GM19099 (cell line): ENCODE data around the gene GJA3.
A peak's percentile ranks its signal among the peaks of the same experiment; 100 is the strongest.

ENCODE experiments used
- POLR2A ChIP-seq: IDR thresholded peaks from 3 replicates; pipeline ENCODE4 v1.6.1; 2011; ENCODE audit warnings: low read depth; ENCODE audit not compliant: insufficient read length; ENCODE audit errors: extremely low read depth

GJA3 gene

GRCh38 chr13:20127562-20128458 lies 33.0 kb downstream of the GJA3 start:
- peak; percentile 68 for TF ChIP-seq POLR2A

DNA sequence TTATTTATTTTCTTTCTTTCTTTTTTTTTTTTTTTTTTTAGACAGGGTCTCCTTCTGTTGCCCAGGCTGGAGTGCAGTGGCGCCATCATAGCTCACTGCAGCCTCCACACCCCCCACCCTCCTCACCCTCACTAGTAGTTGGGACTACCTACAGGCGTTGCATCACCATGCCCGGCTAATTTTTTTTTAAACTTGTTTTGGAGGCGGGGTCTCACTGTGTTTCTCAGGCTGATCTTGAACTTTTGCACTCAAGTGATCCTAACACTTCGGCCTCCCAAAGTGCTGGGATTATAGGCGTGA lies 33.6 kb downstream of the GJA3 start:
- TF ChIP-seq POLR2A, result no peak

GRCh38 chr13:20126541-20127261 lies 34.2 kb downstream of the GJA3 start:
- no peak for TF ChIP-seq POLR2A

GRCh38 chr13:20125783-20126165 lies 35.1 kb downstream of the GJA3 start:
- no peak for TF ChIP-seq POLR2A

GRCh38 chr13:20125129-20125782 lies 35.6 kb downstream of the GJA3 start:
- no peak for TF ChIP-seq POLR2A

DNA sequence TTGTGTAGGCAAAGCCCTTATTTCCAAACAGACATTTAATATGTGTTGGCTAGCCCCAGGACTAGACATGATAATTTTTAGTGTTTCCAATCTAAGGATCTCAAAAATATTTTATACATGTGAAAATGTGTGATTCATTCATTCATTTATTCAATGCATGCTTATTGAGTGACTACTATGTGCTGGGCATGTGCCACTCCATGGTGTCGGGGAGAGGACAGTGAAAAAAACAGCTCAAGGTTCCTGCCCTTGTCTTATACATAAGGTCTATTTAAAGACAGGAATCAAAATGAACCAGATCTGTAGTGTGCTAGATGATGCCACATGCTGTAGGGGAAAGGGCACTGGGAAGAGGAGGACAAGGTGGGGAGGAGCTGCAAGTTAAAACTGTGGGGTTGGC lies 36.5 kb downstream of the GJA3 start:
- no peak for TF ChIP-seq POLR2A

GRCh38 chr13:20121159-20121525 lies 39.7 kb downstream of the GJA3 start:
- no peak for TF ChIP-seq POLR2A

DNA sequence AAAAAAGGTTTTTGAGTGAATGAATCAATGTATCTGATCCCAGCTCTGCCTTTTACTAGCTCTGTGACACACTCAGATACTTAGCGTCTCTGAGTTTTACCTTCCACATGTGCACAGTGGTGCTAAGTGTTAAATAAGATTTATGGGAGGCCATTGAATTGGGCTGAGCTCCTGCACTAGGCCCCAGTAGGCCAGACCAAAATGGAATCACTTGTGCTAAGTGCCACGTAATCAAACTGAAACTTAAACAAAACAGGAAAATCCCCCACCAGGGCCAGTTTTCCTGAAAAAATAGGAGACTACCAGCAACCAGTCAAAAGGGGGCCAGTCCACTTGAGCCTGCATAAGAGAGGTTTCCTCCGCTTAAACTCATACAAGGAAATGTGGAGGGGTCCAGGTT lies 40.9 kb downstream of the GJA3 start:
- no peak for TF ChIP-seq POLR2A

- TF ChIP-seq POLR2A, result no peak
Observed at GRCh38 chr13:20118268-20119140, 42.3 kb downstream of the GJA3 start.

DNA sequence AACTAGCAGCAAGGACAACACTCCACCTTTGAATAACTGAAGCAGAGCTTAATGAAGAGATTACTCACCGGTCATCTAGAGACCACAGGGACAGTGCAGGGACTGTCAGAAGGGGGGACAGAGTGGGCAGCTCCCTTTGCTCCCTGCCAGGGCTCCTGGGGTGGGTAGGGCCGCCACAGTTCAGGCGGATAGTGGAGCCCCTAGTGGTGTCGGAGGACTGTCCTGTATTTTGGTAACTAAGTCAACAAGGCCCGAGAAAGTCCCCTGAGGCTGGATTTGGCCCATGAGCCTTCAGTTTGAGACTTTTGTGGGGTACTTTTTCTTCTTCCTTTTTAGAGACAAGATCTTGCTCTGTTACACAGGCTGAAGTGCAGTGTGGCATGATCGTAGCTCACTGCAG lies 44.6 kb downstream of the GJA3 start:
- no peak for TF ChIP-seq POLR2A

DNA sequence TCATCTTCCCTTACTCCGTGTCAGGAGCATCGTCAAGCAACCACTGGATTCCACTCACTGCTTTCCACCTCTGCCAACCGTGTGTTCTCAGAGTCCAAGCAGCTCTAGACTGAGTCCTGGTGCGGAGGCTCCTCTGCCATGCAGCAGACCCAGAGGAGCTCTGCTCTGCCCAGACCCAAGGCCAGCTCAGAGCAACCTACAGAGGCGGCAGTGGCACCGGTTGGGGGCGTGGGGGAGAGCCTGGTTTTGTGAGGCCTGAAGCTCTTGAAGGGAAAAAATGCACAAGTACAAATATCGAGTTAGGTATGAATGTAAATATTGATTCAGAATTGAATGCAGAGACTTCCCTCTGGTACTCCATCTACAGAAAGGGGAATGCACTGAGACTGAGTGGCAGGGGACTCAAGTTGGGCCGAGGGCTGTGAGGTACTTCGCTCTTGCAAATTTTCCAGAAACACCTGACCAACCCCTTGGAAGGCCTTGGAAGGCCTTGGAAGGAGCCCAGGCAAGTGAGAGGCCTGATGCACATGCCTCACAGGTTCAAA lies 46.7 kb downstream of the GJA3 start:
- no peak for TF ChIP-seq POLR2A

GRCh38 chr13:20109037-20109436 lies 51.8 kb downstream of the GJA3 start:
- no peak for TF ChIP-seq POLR2A

GRCh38 chr13:20106742-20107141 lies 54.1 kb downstream of the GJA3 start:
- no peak for TF ChIP-seq POLR2A

DNA sequence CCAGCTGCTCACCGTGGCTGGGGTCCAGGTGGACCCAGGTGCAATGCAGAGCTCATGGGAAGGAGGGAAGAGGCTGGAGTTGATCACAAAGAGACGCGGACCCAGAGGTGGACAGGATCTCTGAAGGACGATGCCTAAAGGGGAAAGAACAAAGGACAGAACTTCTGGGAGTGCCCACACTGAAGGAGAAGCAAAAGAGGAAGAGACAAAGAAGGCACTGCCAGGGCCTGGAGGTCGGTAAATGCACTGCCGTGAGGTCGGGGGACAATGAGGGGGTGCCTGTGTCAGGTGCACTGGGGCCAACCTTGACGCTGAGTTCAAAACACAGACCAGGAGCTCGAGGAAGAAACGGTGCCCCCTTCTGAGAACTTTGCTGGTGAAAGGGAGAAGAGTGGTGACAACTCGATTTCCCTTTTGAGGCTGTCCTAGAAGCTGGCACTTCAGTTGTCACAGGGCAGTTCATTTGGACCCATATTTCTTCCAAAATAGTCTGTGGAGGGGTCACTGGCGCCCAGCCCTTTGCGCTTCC lies 55.6 kb downstream of the GJA3 start:
- no peak for TF ChIP-seq POLR2A
